IPS-18c (cell line): ENCODE measurements around the gene ROM1.
A peak's percentile ranks its signal among the peaks of the same experiment; 100 is the strongest.
"Not testable (repeated sequence)": the region's sequence is repeated elsewhere in the genome, so short reads cannot be mapped to it uniquely, and the experiment has no call there.

Experiments used
- H3K4me3 ChIP-seq: 2 replicates; pipeline ENCODE4 v1.7.0; 2013; ENCODE audit warnings: low read depth, mild to moderate bottlenecking, low read length, moderate library complexity; ENCODE audit not compliant: insufficient read depth
- H3K9me3 ChIP-seq: one replicate; pipeline ENCODE4 v1.6.1; 2013; ENCODE audit warnings: mild to moderate bottlenecking, low read length, moderate library complexity; ENCODE audit not compliant: control insufficient read depth, insufficient read depth

The ROM1 gene

DNA sequence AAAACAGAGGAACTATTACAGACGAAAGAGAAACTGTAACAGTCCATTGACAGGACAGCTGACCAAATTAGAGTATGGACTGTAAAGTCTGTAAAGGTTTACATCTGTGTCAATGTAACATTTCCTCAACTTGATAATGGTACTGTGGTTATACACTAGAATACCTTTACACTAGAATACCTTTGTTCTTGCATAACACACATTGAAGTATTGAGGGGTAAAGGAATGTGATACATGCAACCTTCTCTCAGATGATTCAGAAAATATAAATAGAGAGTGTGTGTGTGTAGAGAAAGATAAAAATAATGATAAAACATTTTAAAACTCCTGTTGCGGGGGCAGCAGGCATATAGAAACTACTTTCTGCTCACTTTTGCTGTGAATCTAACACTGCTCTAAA, 33.8 kb upstream of the ROM1 start:
- no peaks in the 10 kb centered on the region for H3K9me3 ChIP-seq

DNA sequence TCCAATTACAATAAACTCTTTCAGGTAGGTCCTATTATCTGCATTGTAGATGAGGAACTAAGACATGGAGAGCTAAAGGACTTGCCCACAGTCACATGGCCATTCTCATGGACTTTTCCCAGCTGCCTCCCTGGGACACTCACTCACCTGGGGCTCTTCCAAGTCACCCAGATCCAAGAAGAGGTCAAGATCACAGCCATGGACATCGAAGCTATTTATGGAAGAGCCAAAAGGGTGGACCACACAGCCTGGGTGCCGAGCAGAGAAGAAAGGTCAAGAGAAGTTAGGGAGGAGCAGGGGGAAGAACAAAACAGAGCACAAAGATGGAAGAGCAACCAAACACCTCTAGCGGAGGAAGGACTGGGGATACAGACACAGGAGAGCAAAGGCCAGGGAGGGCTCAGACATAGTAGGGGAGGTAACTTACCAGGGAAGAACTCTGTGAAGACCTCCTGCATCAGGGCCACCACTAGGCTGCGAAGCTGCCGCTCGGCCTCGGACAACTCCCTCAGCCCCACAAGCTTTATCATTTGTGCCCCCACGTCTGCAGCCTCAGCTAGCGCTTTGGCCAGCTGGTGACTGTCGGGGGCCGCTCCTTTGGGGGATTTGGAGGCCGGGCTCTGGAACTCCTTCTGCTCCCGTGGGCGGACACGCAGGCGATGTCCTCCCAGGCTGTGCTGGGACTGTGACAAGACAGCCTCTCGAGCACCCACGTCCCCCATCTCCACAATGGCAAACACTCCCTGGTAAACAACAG, 31.9 kb upstream of the ROM1 start:
- Histone ChIP-seq H3K4me3 (no peak overlapping the region), H3K9me3 (no peaks in the 10 kb centered on the region)

More for the DNA sequence above, 33.8 kb upstream of the ROM1 start:
- no peak overlapping the region for H3K4me3 ChIP-seq

DNA sequence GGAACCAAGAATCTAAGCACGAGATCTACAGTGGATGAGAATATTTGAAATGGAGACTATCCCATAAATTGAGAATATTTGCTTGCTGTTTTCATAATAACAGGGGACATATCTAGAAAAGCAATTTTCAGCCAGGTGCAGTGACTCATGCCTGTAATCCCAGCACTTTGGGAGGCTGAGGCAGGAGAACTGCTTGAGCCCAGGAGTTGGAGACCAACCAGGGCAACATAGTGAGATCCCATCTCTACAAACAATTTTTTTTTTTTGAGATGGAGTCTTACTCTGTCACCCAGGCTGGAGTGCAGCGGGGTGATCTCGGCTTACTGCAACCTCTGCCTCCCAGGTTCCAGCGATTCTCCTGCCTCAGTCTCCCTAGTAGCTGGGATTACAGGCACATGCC, 31.3 kb upstream of the ROM1 start:
- H3K4me3 ChIP-seq, H3K9me3 ChIP-seq: not testable (repeated sequence)

DNA sequence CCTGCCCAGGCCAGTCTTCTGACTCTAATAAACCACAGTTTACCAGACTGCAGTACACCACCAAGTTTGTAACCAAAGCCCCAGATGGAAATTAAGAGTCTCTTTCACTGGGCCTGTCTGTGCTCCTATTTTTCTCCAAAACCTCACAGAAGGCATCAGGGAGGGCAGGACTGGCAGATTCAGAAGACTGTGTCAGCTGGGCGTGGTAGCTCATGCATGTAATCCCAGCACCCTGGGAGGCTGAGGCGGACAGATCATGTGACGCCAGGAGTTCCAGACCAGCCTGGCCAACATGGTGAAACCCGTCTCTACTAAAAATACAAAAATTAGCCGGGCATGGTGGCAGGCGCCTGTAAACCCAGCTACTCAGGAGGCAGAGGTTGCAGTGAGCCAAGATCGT, 27.7 kb upstream of the ROM1 start:
- not testable (repeated sequence) for H3K9me3 ChIP-seq, H3K4me3 ChIP-seq

DNA sequence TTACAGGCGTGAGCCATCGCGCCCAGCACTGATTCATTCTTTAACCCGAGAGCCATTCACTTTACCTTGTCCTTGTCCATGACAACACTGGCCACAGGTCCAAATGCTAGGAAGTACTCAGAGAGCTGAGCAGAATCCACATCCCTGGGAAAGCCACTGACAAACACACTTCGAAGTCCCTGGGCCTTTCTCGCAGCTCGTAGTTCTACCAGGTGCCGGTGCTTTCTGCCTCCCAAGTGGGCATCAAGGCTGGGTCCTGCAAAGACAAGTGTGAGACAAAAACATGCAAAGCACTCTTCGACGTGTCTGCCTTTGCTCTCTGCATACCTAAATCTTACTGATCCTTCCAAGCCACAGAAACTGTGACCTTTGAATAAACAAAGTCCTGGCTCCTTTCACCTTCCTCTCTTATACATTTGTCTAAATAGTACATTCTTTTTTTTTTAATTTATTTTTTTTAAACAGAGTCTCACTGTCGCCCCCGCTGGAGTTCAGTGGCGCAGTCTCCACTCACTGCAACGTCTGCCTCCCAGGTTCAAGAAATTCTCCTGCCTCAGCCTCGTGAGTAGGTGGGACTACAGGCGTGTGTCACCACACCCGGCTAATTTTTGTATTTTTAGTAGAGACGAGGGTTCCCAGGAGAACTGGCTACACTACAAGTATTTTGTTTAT, 24.0 kb upstream of the ROM1 start:
- no peak overlapping the region for H3K4me3 ChIP-seq

DNA sequence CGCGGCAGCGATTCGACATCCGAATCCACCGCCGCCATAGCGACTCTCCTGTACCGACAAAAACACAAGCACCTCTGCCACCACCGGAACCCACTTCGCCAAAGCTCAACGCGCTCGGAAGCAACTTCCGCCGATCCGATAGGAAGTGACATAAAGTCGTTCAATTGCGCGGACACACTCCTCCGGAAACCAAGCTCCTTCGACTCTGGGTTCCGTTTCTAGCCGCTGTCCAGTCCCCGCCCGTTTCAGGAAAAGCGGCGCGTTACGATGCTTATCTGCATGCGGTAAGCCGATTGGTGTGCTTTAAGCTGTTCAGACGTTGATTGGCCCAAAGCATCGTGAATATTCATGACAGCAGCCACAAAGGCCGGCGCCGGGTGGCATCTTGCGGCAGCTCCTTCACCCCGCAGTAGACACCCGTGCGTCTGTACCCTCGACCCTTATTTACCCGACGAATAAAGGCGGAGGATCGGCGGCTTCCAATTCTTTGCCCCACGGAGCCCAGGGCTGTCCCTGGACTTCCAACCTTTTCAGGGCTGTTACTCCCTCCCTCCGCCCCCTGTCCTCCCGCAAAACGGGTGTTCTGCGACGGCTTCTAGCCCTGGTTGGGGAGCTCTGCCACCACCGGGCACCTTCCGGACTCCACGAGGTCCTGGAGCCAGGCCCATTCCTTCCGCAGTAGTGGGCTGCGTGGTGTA, 21.5 kb upstream of the ROM1 start, which contains the start of gene TUT1:
Gene TUT1 (minus strand): TSS at position 76 of the 698 bp plus-strand sequence. CDS start 38 bp downstream, at position 38.
- H3K4me3 ChIP-seq, result peak within 1 kb of the TSS; percentile 97

More for the DNA sequence above, 24.0 kb upstream of the ROM1 start:
- no peaks in the 10 kb centered on the region for H3K9me3 ChIP-seq

DNA sequence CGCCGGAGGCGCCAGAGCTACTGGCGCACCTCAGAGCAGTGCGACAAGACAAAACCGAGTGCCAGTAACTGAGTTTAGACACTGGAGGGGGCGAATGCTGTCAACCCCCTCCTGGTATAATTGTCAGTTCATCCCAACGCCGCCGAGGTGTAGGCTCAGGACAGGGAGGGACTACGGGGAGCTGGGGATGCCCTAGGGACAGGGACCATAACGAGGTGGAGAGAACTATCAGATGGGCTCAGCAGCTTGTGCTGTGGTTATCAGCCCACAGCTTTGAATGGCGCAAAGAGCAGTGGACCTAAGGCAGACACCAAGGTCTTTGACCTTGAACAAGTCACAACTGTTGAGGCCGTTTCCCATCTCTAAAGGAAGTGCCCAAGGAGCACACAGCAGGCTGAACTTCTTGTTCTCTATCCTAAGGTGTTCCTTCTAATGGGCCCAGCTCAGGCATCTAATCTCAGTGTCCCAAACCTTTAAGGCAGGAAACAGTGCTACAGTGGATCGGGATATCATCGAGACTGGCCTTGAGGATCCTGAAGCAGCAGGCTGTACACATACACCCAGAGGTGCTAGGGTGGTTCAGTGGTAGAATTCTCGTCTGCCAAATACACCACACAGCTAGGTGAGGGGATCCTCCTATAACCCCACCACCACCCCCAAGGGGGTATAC, 20.8 kb upstream of the ROM1 start:
- H3K4me3 ChIP-seq, result peak overlapping the region; percentile 68
- no peaks in the 10 kb centered on the region for H3K9me3 ChIP-seq

More for the DNA sequence above, 21.5 kb upstream of the ROM1 start, which contains the start of gene TUT1:
- H3K9me3 ChIP-seq, result no peaks in the 10 kb centered on the region

DNA sequence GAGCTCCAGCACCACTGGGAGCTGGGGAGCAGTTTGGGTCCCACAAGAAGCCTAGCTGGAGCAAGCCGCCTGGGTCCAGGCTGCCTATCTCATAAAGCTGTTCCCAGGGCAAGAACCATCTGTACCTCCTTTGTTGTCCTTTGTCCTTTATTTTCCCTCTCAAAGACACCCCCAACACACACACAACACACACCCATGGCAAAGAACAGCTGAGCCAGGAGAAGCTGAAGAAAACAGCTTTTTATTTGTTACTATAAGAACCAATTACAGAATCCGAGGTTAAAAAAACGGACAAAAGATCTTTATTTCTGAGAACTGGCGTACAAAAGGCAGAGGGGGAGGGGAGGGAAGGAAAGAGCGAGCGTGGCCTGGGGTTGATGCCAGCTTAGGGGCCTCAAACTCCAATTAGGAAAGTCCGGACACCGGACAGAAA, 20.1 kb upstream of the ROM1 start:
- H3K9me3 ChIP-seq, result no peaks in the 10 kb centered on the region
- no peak overlapping the region for H3K4me3 ChIP-seq

DNA sequence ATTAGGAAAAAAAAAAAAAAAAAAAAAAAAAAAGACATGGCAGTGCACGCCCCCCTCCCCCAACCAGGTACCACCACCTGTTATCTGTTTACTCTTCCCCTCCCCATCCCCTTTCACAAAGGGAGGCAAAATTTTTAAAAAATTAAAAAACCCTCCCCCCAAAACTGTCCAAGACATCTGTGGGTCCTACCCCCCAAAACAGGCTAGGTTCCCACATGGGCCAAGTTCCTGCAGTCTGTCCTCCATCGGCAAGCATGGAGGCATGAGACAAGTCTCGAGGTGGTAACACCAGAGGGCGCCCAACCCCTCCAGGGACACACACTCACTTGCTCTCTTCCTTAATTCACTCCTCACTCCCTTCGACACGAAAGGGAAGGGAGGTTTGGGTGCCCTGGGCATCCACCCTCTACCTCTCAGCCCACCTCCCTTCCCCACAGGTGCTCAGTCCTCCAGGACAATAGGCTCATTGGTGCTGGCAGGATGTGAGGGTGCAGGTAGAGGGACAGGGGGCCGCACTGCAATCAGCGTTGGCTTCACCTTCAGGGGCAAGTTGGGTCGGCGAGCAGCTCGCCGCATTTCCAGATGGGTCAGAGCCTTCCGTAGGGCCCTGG, 19.5 kb upstream of the ROM1 start:
- Histone ChIP-seq H3K4me3 (no peak overlapping the region), H3K9me3 (no peaks in the 10 kb centered on the region)

DNA sequence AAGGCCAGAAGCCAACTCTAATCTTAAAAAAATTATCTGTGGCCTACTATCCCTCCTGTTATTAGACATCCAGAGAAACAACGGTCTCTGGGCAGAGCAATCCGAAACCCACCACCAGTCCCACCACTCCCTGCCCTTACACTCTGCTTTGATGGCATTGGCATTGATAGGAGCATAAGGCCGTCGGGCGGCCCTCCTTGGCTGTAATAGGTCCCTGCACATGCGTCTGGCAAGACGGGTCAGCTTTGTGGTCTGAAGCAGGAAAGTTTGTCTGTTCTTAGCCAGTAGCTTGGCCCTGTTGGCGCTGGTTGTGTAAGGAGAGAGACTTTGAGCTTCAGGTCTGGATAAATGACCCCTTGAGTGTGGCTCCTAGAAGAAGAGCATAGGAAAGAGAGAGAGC, 17.9 kb upstream of the ROM1 start:
- H3K4me3 ChIP-seq, result no peak overlapping the region
- H3K9me3 ChIP-seq, result no peaks in the 10 kb centered on the region

DNA sequence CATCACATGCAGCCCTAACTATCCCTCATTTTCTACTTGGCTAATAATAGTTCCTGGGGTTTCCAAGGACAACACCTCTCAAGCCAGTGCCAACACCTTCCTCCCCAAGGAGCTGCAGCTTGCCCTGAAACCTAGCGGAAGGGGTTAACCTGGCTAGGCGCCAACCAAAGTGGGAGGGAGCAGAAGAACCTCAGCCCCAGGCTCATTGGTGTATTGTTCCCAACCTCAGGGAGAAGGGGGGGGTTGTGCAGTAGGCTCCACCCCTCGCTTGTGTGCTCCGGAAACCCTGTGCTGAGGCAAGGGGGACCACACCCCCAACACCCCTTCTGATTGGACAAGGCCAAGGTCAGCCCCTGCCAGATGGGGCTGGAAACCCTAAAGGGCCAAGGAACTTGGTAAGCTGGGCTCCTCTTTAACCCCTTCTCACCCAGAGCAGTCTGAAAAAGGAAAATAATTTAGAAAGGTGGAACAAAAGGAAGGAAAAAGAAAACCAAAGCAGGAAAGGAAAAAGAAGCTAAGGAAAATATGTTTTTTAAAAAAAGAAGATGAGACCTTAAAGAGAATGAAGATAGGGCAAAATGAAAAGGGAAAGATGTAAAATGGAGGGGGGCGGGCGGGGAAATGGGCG, 13.9 kb upstream of the ROM1 start:
- H3K4me3 ChIP-seq, result no peak overlapping the region
- H3K9me3 ChIP-seq, result no peaks in the 10 kb centered on the region

DNA sequence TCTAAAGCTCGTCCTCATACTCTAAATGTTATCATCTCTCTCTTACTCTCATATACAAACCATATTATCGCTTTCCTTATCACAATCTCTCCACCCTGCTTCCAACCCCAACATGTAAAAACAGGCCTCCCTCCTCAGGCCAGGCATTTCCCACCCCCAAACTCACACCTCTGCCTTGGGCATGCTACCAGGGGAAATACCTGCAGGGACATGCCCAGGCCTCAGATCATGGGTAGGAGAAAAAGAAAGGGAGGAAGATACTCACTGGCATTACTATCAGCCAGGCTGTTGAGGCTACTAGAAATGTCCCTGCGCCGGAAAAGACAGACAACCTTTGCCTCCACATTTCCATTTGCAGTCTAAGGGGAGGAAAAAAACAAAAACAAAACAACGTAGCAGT, 13.2 kb upstream of the ROM1 start:
- H3K9me3 ChIP-seq, result no peaks in the 10 kb centered on the region
- H3K4me3 ChIP-seq, result peak overlapping the region; percentile 92

DNA sequence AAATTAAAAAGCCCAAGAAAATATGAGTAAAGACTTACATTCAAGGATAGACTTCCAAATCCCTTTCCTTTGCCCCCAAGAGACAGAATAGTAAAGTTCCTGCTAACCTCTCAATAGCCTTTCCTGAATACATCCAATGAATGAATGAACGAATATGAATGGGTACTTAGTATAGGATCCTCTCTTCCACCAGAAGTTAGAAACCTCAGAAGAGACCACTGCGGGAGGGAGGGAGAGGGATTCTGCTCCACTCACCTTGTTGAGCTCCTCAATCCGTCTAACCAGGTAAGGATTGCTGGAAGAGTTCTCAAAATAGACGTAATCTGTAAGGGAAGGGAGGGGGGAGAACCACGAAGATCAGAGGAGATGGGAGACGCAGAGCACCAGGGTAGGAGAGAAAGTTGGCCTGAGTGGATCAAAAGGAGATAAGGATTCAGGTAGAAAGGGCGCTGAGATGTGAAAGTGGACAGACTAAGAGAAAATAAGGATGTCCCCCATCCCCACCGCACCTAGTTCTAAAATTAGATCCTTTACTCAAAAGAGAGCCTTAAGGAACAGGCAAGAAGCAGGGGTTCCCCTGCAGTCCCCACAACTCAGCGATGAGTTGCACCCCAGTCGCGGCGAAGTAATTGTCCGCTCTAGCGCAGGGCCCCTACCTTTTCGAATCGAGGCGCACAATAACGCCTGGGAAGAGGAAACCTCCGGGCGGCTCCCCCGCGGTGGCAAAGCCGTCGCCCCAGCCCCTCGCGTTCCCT, 12.5 kb upstream of the ROM1 start:
- Histone ChIP-seq H3K4me3 (peak overlapping the region; percentile 92), H3K9me3 (no peaks in the 10 kb centered on the region)

DNA sequence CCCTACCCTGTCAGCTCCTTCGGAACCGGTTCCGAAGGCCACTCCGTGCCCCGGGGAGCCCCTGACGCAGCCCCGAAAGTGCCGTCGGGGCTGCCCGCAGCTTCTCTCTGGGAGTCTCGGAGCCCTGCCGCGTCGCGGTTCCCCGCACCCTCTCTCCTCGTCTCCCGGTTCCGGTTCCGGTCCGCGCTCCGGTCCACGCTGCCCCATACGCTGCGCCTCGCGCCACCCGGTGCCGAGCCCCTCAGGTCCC, 12.0 kb upstream of the ROM1 start:
- H3K4me3 ChIP-seq, result peak overlapping the region; percentile 92
- no peaks in the 10 kb centered on the region for H3K9me3 ChIP-seq

DNA sequence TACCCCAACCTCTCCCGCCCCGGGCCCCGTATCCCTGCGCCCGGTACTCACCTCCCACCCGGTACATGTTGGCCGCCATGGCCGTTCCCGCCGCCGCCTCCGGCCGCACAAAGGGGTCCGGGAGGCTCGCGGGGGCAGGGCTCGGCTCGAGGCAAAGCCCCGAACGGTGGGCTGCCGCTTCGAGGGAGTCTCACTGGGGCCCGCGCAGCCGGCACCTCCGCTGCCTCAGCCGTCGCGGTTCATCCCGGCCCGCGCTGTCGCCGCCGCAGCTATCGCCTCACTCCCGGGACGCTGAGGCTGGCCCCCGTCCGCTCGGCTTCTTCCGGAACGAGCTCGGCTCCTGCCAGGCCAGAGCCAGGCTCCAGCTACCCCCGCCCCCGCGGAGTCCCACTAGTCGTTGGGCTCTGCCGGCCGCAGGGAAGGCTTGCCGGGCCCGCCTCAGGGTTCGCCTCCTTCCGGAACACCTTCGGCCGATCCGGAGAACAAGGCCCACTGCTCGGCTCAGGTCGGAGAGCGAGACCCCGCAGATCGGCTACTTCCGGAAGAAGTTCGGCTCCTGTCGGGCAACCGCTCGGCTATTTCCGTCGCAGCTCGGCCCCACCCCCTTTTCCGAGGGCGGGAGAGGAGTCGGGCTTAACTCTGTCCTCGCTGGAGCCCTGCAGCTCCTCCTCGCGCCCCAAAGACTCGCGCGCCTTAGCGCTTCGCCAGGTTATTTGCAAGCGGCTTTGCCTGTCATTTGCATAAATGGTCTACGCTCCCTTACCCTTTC, 11.5 kb upstream of the ROM1 start, which contains the start of gene MTA2:
Gene MTA2 (minus strand): TSS at position 494 of the 769 bp plus-strand sequence. CDS start 415 bp downstream, at position 79.
- Histone ChIP-seq H3K9me3 (no peaks in the 10 kb centered on the region), H3K4me3 (peak within 1 kb of the TSS; percentile 92)
